Medulla oblongata (tissue), 1 donor: ENCODE results near the gene METTL22.

Experiments used
- DNase-seq: peaks from one replicate; pipeline ENCODE4 v3.0.0-alpha.2; 2015; ENCODE audit errors: extremely low spot score

The METTL22 gene

GRCh38 chr16:8621572-8622314 lies at the start of gene METTL22:
Gene METTL22, plus strand, starts transcription at chr16:8621698. Its CDS starts 3,968 bp downstream, at chr16:8625666.
- peak; percentile 88 for DNase-seq

- no peak for DNase-seq
Measured at GRCh38 chr16:8572063-8572918, 49.2 kb upstream of the METTL22 start.

- peak; percentile 46 for DNase-seq
Measured at GRCh38 chr16:8572919-8573724, 48.4 kb upstream of the METTL22 start.

- DNase-seq, result no peak
Measured at GRCh38 chr16:8575399-8575798, 46.1 kb upstream of the METTL22 start.

GRCh38 chr16:8576141-8577004 lies 45.1 kb upstream of the METTL22 start:
- no peak for DNase-seq

DNA sequence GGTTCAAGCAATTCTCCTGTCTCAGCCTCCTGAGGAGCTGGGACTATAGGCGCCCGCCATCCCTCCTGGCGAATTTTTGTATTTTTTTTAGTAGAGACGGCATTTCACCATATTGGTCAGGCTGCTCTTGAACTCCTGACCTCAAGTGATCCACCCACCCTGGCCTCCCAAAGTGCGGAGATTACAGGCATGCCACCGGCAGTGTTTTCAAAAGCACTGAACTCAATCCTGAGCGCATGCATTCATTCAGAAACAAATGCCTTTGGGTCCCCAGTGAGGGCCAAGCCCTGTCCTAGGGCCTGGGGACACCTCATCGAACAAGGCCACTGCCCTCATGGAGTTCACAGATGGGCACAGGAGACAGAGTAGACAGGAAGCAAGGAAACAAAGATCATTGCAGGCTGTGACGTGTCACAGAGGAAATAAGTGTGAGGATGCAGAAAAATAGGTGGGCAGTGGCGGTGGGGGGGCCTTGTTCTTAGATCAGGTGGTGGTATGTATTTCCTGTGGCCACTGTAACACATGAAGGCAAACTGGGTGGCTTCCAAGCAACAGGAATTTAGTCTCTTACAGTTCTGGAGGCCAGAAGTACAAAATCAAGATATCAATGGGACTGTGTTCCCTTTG lies 43.7 kb upstream of the METTL22 start:
- DNase-seq, result no peak

GRCh38 chr16:8579559-8579958 lies 41.9 kb upstream of the METTL22 start:
- DNase-seq, result no peak

DNA sequence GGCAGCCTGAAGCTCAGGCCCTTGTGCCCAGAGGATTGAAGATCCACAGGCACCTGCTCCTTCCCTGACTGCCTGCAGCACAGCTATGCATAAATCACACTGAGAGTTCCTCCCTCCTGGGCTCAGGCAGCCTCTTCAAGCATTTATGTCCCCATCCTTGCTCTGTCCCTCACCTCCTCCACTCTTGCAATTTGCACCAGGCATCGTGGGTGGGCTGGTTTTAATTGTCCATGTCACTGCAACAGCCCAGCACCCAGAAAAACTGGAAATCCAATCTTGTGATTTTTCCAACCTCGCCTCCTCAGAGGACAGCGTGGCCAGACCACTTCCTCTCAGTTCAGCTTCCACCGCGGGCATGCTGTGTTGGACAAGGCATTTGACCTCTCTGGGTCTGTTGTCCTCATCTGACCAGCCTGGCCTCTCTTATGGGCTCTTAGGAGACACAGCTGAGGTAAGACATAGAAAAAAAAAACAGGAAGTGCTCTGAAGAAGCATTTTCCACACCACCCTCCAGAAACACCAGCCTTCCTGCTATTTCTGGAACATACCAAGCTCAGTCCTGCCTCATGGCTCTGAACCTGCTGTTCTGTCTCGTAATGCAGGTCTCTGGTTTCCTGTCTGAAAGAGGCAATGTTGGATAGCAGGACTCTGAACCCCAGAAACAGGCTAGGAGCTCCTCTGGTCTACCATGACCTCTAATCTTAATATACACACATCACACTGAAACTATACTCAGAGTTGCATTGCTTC lies 39.5 kb upstream of the METTL22 start:
- DNase-seq, result peak; percentile 37

GRCh38 chr16:8583199-8583598 lies 38.3 kb upstream of the METTL22 start:
- DNase-seq, result no peak

- no peak for DNase-seq
Measured at GRCh38 chr16:8583732-8584131, 37.8 kb upstream of the METTL22 start.

GRCh38 chr16:8585041-8585440 lies 36.5 kb upstream of the METTL22 start:
- DNase-seq, result no peak

- DNase-seq, result no peak
Measured at GRCh38 chr16:8585857-8586256, 35.6 kb upstream of the METTL22 start.

DNA sequence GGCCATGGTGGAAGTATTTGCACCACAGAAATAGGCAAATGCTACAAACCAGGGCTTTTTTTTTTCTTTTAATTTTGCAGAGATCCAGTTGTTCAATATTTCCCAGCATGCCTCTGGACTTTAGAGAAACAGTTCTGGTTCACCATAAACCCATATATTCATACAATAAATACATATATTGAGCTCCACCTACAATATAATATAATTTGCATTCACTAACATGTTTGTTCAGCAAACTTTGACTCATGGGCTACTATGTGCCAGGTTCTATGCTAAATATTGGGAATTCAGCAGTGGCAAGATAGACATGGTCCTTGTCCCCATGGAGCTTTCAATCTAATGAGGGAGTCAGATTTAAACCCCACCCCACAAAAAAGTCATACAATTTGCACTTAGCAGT lies 34.4 kb upstream of the METTL22 start:
- no peak for DNase-seq

DNA sequence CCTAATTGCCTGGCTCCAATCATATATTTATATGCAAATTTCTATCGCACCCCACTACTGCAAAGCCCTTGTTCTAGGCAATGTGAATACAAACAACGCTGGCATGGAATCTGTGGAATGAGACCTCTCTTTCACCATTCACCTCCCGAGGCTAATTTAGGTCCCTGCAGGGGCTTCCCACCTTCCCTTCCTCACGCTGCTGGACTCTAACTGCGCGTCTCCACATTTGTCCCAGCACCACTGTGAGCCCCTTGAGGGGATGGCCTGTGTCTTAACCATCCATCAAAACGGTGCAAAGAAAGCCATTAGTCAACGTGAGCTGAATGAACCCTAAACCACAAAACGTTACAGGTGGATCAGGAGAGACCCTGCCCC lies 32.8 kb upstream of the METTL22 start:
- DNase-seq, result no peak

DNA sequence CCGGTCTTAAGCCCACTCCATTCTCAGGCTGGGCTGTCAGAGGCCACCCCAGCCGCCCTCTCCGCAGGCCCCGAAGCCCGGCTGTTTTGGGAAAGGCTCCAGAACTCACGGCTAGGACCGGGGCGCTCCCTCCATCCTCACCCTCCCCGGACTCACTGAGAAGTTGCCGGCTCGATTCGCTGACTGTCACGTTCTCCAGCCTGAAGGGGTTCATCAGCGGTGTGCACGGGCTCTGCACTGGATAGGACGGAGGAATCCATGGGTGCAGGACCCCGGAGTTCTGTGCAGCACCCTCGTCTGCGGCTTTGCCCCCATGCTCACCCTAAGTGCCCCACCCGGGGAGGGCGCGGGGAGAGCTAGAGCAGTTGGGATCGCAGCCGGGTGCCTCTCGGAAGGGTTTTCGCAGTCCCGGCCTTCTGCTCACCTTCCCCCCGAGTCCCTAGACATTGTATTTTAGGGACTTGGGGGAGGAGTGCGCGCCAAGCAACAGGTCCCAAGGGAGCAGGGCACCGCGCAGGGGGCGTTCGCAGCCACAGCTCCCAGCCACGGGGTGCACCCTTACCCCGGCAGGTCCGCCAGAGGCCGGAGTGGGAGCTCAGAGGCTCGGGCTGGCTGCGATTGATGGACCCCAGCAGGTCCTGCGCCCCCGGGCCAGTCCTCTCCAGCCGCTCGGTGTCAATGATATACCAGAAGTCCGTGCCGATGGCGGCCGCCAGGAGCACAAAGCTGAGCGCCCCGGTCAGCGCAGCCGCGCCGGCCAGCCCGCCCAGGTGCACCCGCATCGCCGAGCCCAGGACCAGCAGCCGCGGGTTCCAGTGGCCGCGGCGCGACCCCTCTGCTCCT lies 32.2 kb upstream of the METTL22 start:
- DNase-seq, result no peak

GRCh38 chr16:8589900-8590688 lies 31.4 kb upstream of the METTL22 start, which contains the start of gene TMEM114:
Gene TMEM114, minus strand, starts transcription at chr16:8590511. Its CDS starts 673 bp downstream, at chr16:8589838.
- DNase-seq, result no peak

GRCh38 chr16:8590811-8591210 lies 30.7 kb upstream of the METTL22 start:
- no peak for DNase-seq

- DNase-seq, result no peak
Measured at GRCh38 chr16:8591451-8591850, 30.0 kb upstream of the METTL22 start.
